BLaER1 (cell line): ENCODE results near the gene SLC24A3.

ENCODE experiments used
- H3K27ac ChIP-seq: shearing (Covaris generic); formaldehyde crosslinking; 2 replicates; pipeline ENCODE4 v1.8.1; 2022
- H3K27me3 ChIP-seq: shearing (Covaris generic); formaldehyde crosslinking; 2 replicates; pipeline ENCODE4 v1.8.1; 2022
- H3K36me3 ChIP-seq: shearing (Covaris generic); formaldehyde crosslinking; 2 replicates; pipeline ENCODE4 v1.8.1; 2022
- H3K4me1 ChIP-seq: shearing (Covaris generic); formaldehyde crosslinking; 2 replicates; pipeline ENCODE4 v1.8.1; 2022
- H3K4me2 ChIP-seq: shearing (Covaris generic); formaldehyde crosslinking; 2 replicates; pipeline ENCODE4 v1.8.1; 2022
- H3K4me3 ChIP-seq: shearing (Covaris generic); formaldehyde crosslinking; 2 replicates; pipeline ENCODE4 v1.8.1; 2022
- H3K9ac ChIP-seq: shearing (Covaris generic); formaldehyde crosslinking; 2 replicates; pipeline ENCODE4 v1.8.1; 2022
- H3K9me3 ChIP-seq: shearing (Covaris generic); formaldehyde crosslinking; 2 replicates; pipeline ENCODE4 v1.8.1; 2022
- H4K20me1 ChIP-seq: shearing (Covaris generic); formaldehyde crosslinking; 2 replicates; pipeline ENCODE4 v1.8.1; 2022
- Cebpa-rat ChIP-seq: shearing (Covaris generic); IDR thresholded peaks from 2 replicates; pipeline ENCODE4 v1.8.1; 2022

The SLC24A3 gene

GRCh38 chr20:19710336-19711120, 498.1 kb downstream of the SLC24A3 start:
- peaks cover 8% of the 10 kb centered on the region for H3K9me3 ChIP-seq
- H3K4me2 ChIP-seq = no peak overlapping the region
- H3K27me3 ChIP-seq = no peaks in the 10 kb centered on the region
- H3K4me1 ChIP-seq = peaks cover 14% of the 10 kb centered on the region; the same call in 1 of the 2 replicates
- no peaks in the 10 kb centered on the region for H3K36me3 ChIP-seq
- TF ChIP-seq Cebpa-rat = no peak
- no peaks in the 10 kb centered on the region for H4K20me1 ChIP-seq
- no peak overlapping the region for H3K4me3 ChIP-seq
- no peak overlapping the region for H3K9ac ChIP-seq
- H3K27ac ChIP-seq = no peak overlapping the region

- H3K9me3 ChIP-seq = peaks cover 14% of the 10 kb centered on the region
- no peak overlapping the region for H3K4me2 ChIP-seq
- H4K20me1 ChIP-seq = no peaks in the 10 kb centered on the region
- no peak overlapping the region for H3K9ac ChIP-seq
- no peaks in the 10 kb centered on the region for H3K27me3 ChIP-seq
- peaks cover 14% of the 10 kb centered on the region; the same call in 1 of the 2 replicates for H3K4me1 ChIP-seq
- no peak for TF ChIP-seq Cebpa-rat
- no peaks in the 10 kb centered on the region for H3K36me3 ChIP-seq
- H3K4me3 ChIP-seq = no peak overlapping the region
- H3K27ac ChIP-seq = no peak overlapping the region
Measured at GRCh38 chr20:19711126-19711525, 498.7 kb downstream of the SLC24A3 start.

GRCh38 chr20:19712721-19713260, 500.3 kb downstream of the SLC24A3 start:
- TF ChIP-seq Cebpa-rat = no peak
- H3K4me3 ChIP-seq = no peak overlapping the region
- H3K4me2 ChIP-seq = no peak overlapping the region
- H3K9me3 ChIP-seq = peaks cover 30% of the 10 kb centered on the region
- H3K36me3 ChIP-seq = no peaks in the 10 kb centered on the region
- no peak overlapping the region for H3K9ac ChIP-seq
- H3K27ac ChIP-seq = no peak overlapping the region
- no peaks in the 10 kb centered on the region for H3K27me3 ChIP-seq
- no peaks in the 10 kb centered on the region for H4K20me1 ChIP-seq
- peaks cover 7% of the 10 kb centered on the region; the same call in 1 of the 2 replicates for H3K4me1 ChIP-seq

- Histone ChIP-seq H3K9ac (no peak overlapping the region), H3K27ac (no peak overlapping the region), H4K20me1 (no peaks in the 10 kb centered on the region), H3K4me3 (no peak overlapping the region), H3K9me3 (peaks cover 30% of the 10 kb centered on the region), H3K4me2 (no peak overlapping the region), H3K36me3 (no peaks in the 10 kb centered on the region), H3K27me3 (no peaks in the 10 kb centered on the region), H3K4me1 (peaks cover 5% of the 10 kb centered on the region; the same call in 1 of the 2 replicates)
- TF ChIP-seq Cebpa-rat = no peak
Measured at GRCh38 chr20:19713822-19714578, 501.6 kb downstream of the SLC24A3 start.

- Histone ChIP-seq H3K9me3 (peaks cover 30% of the 10 kb centered on the region), H3K4me3 (no peak overlapping the region)
Measured at GRCh38 chr20:19714579-19714840, 502.1 kb downstream of the SLC24A3 start.

GRCh38 chr20:19715986-19716385, 503.5 kb downstream of the SLC24A3 start:
- Histone ChIP-seq H3K36me3 (no peaks in the 10 kb centered on the region), H3K4me1 (no peaks in the 10 kb centered on the region), H3K4me3 (no peak overlapping the region), H3K27ac (no peak overlapping the region), H3K4me2 (no peak overlapping the region), H3K9me3 (peaks cover 30% of the 10 kb centered on the region), H3K27me3 (no peaks in the 10 kb centered on the region), H3K9ac (no peak overlapping the region), H4K20me1 (no peaks in the 10 kb centered on the region)
- no peak for TF ChIP-seq Cebpa-rat

More at GRCh38 chr20:19714579-19714840, 502.1 kb downstream of the SLC24A3 start:
- H3K4me2 ChIP-seq = no peak overlapping the region
- H3K27ac ChIP-seq = no peak overlapping the region
- no peaks in the 10 kb centered on the region for H3K4me1 ChIP-seq
- TF ChIP-seq Cebpa-rat = no peak
- no peak overlapping the region for H3K9ac ChIP-seq
- no peaks in the 10 kb centered on the region for H3K36me3 ChIP-seq
- H3K27me3 ChIP-seq = no peaks in the 10 kb centered on the region
- H4K20me1 ChIP-seq = no peaks in the 10 kb centered on the region

- Histone ChIP-seq H3K4me2 (no peak overlapping the region), H3K27ac (no peak overlapping the region), H3K4me1 (no peaks in the 10 kb centered on the region), H3K27me3 (no peaks in the 10 kb centered on the region), H3K4me3 (no peak overlapping the region), H3K9me3 (peaks cover 30% of the 10 kb centered on the region), H3K36me3 (no peaks in the 10 kb centered on the region), H4K20me1 (no peaks in the 10 kb centered on the region), H3K9ac (no peak overlapping the region)
- TF ChIP-seq Cebpa-rat = no peak
Measured at GRCh38 chr20:19718880-19719279, 506.4 kb downstream of the SLC24A3 start.

GRCh38 chr20:19720991-19721390, 508.5 kb downstream of the SLC24A3 start:
- H3K36me3 ChIP-seq = no peaks in the 10 kb centered on the region
- no peak overlapping the region for H3K27ac ChIP-seq
- no peak for TF ChIP-seq Cebpa-rat
- no peak overlapping the region for H3K4me3 ChIP-seq
- H3K9me3 ChIP-seq = peaks cover 18% of the 10 kb centered on the region
- H3K4me1 ChIP-seq = peaks cover 3% of the 10 kb centered on the region; the same call in 1 of the 2 replicates
- H3K4me2 ChIP-seq = no peak overlapping the region
- H3K9ac ChIP-seq = no peak overlapping the region
- H4K20me1 ChIP-seq = no peaks in the 10 kb centered on the region
- H3K27me3 ChIP-seq = no peaks in the 10 kb centered on the region

GRCh38 chr20:19723051-19723450, 510.6 kb downstream of the SLC24A3 start:
- no peak overlapping the region for H3K4me3 ChIP-seq
- no peak overlapping the region for H3K27ac ChIP-seq
- H4K20me1 ChIP-seq = no peaks in the 10 kb centered on the region
- peaks cover under 1% of the 10 kb centered on the region; the same call in 1 of the 2 replicates for H3K9me3 ChIP-seq
- no peaks in the 10 kb centered on the region for H3K27me3 ChIP-seq
- no peak overlapping the region for H3K4me2 ChIP-seq
- H3K36me3 ChIP-seq = no peaks in the 10 kb centered on the region
- no peak for TF ChIP-seq Cebpa-rat
- no peak overlapping the region for H3K9ac ChIP-seq
- peaks cover 23% of the 10 kb centered on the region for H3K4me1 ChIP-seq
